NCI-H1105 treated with DMSO at 0.1 percent for 48 hours (cell line): Measurements from ENCODE around the gene NLK.
"Not testable (repeated sequence)": the region's sequence is repeated elsewhere in the genome, so short reads cannot be mapped to it uniquely, and the experiment has no call there.

Experiments used
- DNase-seq: peaks from one replicate; lab custom pipeline; 2025; lab: John Stamatoyannopoulos, UW

Gene NLK

DNA sequence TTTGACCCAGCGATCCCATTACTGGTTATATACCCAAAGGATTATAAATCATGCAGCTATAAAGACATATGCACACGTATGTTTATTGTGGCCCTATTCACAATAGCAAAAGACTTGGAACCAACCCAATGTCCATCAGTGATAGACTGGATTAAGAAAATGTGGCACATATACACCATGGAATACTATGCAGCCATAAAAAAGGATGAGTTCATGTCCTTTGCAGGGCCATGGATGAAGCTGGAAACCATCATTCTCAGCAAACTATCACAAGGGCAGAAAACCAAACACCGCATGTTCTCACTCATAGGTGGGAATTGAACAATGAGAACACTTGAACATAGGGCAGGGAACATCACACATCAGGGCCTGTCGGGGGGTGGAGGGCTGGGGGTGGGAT, 112.9 kb downstream of the NLK start:
- DNase-seq = not testable (repeated sequence)

DNA sequence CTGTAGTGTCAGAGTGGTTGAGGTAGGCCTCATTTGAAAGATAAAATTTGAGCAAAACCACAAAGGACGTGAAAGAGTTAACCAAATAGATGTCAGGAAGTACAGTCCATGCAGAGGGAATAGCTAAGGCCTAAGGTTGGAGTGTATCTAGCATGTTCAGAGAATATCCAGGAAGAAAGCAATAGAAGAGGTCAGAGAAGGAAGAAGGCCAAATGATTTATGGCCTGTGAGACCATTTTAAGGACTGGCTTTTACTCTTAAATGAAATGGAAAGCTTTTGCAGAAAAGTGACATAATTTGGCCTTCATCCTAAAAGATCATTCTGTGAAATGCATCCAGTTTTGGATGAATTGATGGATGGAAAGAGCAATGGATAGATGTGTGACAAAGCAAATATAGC, 116.5 kb downstream of the NLK start:
- no peak for DNase-seq

DNA sequence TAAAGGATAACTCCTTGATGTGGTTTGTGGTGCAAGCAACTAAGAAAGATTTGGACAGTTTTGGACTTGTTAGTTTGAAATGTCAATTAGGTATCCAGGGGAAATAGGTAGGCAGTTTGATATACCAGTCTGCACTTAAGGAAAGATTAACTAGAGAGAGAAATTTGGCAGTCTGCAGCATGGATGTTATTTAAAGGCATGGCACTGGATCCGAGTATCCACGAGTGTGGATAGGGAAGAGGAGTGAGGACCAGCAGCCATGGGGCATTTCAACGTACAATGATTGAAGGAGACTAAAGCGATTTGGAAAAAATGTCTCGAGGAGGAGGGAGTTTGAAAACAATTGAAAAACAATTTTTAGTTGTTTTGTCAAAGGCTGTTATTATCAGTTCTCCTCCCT, 117.4 kb downstream of the NLK start:
- no peak for DNase-seq

DNA sequence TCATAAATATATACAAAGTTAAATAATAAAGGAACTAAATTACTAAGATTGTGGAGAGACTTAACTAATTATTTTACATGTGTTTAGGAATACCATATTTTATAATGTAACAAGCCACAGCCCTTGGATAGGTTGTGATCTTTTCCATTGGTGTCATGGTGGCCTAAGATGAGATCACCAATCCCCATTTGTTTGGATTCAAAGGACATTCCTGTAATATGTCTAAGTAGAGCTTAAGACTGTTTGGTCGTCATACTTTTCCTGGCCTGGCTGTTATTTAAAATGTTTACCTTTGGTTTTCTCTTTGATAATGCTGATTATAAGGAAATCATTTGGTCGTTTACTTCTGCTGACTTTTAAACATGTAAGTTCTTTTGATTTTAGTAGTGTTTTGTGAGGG, 118.1 kb downstream of the NLK start:
- DNase-seq = no peak

DNA sequence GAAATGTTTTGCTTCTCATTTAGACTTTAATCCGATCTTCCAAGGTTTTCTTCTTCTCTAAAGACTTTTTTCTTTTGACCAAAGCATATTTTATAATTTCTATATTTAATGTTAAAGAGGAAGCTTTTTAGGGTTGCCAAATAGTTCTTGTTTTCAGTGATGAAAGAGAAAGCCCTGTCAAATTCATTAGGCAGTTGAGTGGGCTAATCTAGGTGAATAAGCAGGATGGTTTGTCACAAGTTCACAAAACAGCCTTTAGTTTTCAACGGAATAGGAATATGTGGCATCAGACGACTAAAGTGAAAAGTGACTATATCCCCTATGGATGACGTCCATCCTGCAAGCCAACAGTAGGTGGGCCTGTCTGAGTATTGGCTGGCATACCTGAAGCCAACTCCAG, 118.8 kb downstream of the NLK start:
- no peak for DNase-seq

DNA sequence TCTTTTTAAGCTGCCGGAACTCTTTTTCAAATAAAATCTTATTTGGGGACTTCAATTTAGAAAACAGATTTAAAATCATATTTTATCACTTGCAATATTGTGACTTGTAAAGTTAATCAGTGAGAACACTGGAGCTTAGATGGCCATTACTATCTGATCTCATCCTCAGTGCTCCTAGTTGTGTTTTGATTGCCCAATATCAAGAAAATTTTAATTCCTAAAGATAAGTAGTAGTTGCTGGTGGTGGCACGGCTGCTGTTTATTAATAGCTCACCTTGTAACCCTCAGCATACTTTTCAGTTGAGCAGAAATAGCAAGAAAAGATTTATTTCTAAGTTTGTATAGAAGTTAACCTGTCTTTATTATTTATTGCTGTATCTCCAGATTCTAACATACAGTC, 124.0 kb downstream of the NLK start:
- DNase-seq = no peak

DNA sequence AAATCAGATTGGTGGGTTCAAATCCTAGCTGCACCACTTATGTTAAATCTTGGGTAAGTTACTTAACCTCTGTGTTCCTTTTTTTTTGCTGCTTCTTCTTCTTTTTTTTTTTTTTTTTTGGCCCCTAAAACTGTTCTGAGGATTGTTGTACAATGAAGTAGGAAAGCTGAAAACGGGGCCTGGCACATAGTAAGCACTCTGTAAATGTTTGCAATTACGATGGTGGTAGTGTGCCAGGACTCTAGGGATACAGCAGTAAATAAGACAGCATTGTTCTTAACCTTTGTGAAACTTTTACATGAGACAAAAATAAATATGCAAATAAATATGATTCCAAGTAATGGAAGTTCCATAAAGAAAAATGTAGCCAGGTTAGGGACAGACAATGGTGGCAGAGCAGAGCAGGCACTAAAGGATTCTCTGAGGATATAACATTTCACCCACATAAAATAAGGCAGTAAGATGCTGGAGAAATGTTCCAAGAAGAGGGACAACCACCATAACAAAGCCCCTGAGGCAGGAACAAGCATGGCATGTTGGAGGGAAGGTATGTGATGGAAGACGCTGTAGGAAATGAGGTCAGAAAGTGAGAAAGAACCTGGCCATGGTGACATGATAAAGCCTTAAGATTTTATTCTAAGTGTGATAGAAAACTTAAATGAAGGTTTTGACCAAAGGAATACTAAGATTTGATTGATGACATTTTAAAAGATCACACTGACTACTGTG, 127.3 kb downstream of the NLK start:
- DNase-seq = no peak

DNA sequence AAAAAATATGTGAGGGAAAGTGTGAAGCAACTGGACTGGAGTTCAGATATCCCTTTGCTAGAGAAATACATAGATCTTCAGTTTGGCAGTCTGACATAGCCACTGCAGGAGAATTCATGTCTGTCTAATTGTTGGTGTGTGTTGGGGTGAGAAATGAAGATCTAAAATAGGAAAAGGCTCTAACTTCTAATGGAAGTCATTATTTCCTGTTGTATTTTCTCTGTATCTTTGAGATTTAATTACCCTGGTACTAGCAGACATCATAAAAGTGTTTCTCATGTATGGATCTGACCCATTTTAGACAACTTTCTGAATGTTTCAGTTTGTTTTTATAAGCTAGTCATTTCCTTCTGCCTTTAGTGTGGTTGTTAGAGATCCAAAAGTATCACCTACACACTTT, 128.3 kb downstream of the NLK start:
- DNase-seq = no peak

DNA sequence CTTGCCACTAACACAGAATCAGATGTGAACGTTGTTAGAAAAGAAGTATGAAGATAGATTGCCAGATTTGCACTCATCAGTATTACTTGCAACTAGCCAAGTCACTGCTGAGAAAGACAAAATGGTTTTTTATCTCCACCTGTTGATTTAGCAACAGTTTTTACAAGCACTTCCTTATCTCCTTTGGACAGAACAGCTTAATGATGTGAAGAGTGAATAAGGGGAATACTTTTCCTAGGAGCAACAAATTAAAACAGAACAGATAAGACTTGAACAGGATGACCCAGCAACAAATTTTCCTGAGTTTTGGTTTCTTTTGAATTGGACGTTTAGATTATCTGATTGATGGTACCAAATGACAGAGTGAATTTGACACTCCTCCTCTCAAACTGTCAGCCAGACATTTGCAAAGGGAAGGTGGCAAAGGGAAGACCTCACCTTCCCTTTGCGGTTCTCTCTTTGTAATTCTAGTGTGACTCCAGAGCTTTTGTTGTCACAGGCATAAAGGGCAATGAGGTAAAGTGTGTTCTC, 130.6 kb downstream of the NLK start:
- no peak for DNase-seq

DNA sequence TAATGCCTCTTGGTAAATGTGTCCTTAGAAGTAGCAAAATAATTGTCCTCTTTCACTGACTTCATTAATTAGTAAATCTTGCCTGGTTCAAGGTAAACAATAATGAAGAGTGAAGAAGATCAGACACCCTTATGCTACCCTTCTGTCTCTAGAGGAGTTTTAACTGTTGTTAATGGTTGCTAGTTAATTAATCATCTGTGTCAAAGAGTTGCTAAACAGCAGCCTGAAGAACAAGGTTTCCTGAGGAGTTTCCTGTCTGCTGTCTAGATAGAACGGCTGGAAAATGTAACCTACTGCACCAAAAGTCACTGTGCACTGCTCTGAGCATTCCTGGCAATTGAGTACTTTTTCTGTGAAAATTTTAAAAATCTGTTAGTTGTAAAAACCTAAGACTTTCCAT, 131.3 kb downstream of the NLK start:
- no peak for DNase-seq

DNA sequence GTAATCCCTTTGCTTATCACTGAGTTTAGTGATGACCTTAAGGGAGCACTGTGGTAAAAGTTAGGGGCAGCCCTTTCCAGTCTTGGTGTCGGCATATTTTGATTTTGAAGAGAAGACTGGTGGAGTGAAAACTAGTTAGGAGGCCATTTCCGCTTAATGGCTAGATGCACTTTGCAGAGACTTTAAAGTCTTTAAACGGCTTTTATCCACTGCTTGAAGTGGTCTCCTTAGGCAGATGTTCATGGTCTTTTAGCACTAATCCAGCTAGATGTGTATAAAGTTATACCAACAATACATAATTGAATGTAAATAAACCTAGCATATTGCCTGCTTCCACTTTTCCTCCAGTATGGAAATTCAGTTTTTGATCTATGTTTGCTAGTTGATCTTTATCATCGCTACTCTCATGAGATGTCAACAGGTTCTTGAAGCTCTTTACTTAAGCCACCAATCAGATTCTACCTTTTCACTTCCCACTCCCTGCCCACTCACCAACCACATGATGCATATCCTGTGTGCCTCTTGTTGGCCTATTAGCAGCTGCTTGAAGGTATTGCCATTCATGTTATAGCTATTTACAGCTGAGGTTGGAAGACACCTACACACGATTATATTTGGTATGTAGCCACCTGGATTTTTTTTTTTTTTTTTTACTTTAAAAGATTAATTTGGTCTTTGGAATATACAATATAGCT, 132.0 kb downstream of the NLK start:
- no peak for DNase-seq

DNA sequence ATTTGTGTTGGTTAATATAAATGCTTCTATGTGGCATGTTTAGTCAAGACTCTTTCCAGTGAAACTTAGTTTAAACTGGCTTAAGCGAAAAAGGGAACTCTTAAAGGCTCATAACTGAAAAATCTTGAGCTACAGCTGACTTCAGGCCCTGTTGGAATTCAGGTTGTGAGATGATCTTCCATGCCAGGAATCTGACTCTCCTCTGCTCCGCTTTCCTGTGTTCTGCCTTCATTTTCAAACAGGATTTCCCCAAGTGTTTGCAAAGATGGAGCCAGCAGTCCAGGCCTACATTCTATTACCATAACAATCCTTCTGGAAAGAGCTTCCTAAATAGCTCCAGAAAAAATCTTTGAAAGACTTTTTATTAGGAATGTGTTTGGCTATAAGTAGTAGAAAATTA, 134.9 kb downstream of the NLK start:
- no peak for DNase-seq

DNA sequence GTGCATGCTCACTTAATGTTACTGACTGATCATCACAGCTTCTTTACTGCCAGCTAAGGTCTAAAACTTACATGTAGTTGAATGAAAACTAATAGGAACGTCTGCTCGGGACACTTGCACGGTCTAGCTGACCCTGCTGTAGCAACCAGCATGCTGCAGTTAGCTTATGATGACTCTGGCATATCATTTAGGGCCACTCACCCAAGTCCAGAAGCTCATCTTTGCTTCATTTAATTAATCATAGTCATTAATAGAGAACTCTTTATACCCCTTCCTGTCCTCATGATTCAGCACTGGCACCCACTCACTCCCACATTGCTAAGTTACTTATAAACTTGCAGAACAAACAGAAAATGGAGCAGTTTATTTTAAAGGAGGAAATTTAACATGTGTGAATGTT, 136.3 kb downstream of the NLK start:
- no peak for DNase-seq

DNA sequence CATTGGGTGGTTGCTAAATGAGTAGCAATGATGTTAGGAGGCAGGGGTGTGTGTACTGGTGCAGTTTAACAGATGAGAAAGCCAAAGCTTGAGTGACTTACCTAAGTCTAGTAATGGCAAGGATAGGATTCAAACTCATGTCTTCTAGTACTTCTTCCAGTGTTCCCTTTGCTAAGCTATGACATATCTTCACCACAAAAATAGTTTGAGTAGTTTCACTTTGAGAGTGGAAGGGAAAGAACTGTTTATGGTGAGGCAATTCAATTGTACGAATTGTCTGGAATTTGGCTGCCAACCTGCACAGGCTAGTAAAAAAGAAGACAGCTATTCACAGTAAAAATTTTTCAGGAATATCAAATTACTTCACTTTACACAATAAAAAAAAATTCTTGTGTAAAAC, 138.0 kb downstream of the NLK start:
- no peak for DNase-seq

DNA sequence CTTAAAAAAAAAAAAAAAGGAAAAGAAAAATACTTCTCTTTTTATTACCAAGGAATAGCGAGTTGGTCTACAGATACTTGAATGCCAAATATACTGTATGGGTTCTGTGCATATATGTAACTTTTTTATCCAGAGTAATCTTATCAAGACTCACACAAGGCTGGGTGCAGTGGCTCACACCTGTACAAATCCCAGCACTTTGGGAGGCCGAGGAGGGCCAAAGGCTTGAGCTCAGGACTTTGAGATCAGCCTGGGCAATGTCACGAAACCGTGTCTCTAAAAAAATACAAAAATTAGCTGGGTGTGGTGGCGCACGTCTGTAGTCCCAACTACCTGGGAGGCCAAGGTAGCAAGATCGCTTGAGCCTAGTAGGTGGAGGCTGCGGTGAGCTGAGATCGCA, 139.1 kb downstream of the NLK start:
- no peak for DNase-seq

DNA sequence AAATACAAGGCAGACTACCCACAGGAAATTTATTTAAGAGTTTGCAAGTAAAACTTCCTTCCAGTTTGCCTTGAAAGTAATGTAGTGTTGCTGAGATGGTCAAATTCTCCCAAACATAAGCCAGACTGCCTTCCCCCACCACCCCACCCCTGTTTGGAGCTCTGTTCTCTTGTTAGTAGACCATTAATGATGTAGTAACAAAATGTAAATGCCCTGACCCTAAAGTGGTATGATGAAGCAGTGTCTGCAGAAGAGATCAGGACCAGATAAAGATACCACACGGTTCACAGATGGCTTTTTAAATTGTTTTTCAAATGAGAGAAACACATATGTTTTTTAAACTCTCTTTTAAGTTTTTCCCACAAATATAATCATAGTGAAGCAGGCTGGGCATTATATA, 140.1 kb downstream of the NLK start:
- DNase-seq = no peak

DNA sequence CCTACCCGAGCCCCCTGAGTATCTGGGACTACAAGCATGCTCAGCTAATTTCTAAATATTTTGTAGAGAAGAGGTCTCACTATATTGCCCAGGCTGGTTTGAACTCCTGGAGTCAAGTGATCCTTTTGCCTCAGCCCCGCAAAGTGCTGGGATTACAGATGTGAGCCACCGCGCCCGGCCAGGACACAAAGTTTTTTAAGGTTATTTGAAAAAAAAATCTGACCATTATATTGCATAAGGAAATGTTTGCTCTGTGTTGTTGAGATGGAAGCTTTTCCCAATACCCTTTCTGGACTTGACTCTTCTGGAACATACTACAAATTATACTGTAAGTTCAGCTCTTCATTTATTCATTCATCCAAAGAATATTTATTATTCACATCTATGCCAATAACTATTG, 143.2 kb downstream of the NLK start:
- no peak for DNase-seq

DNA sequence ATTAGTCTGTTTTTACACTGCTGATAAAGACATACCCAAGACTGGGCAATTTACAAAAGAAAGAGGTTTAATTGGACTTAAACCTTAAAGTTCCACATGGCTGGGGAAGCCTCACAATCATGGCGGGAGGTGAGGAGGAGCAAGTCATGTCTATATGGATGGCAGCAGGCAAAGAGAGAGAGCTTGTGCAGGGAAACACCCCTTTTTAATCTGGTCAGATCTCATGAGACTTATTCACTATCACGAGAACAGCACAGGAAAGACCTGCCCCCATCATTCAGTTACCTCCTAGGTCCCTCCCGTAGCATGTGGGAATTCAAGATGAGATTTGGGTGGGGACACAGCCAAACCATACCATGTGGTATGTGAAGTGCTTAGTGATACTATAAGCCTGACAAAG, 144.0 kb downstream of the NLK start:
- DNase-seq = not testable (repeated sequence)

DNA sequence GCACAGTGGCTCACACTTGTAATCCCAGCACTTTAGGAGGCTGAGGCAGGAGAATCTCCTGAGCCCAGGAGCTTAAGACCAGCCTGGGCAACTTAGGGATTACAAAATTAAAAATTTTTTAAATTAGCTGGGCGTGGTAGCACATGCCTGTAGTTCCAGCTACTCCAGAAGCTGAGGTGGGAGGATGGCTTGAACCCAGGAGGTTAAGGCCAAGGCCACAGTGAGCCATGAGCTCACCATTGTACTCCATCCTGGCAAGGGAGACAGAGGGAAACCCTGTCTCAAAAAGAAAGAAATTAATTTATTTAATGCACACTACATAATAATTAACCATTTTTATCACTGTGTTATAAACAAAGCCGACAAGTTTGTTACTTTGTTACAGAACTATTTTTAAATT, 145.5 kb downstream of the NLK start:
- no peak for DNase-seq

DNA sequence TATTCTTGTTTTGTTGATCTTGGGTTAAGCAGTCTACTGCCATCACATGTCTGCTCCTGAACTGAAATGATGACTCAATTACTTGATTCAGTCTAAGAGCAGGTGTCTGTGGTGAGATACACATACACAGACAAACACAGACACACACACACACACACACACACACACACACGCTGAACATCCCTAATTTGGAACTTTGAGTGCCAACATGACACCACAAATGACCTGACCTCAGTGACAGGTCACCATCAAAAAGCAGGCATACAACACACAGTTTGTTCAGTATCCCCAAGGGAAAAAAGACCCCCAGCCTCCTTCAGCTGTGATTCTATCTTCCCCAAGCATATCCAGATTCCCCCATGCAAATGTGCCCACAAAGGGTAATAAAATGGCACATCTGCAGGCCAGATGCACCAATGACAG, 146.4 kb downstream of the NLK start:
- DNase-seq = no peak

DNA sequence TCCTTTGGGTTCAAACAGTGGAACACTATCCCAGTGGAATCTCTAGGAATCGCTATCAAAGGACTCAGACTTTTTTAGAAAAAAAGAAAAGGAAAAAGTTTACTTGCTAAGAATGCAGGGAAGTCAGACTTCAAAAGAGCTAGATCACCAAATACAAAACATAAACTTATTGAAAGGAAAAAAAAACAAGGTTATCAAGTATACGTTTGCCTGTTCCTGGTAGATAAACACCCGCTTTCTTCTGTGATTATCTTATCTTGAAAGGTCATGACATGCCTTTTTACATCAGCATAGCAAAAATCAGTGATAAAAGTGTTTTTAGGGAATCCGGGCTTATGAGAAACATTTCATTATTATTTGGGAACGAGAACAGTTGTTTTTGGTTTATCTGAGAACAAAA, 147.2 kb downstream of the NLK start:
- no peak for DNase-seq

DNA sequence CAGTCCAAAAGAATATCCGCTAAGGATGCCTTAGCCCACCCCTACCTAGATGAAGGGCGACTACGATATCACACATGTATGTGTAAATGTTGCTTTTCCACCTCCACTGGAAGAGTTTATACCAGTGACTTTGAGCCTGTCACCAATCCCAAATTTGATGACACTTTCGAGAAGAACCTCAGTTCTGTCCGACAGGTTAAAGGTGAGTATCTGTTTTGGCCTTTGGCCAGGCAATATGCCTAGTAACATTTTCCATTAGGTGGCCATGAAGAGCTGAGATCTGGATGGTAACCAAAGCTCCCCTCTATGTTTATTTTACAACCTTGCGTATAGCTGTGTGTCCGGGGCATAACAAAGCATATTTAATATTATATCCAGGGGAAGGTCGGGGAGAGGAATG, 148.5 kb downstream of the NLK start:
- no peak for DNase-seq

DNA sequence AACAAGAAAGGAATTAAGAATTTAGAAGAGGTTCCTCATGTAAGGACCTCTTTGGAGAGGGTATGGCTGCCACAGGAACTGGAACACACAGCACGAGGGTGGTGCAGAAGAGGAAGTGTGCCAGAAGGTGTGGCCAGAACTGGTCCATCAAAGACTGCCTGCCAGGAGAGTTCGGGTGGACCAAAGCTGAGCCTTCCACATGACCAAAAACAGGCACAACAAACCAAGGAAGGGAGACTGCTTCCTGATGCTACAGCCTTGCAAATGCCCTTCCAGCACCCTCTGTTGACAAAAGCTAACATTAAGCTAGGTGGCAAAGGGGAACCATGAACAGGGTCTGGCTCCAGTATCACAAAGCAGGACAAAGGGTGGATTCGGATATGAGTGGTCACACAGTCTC, 150.8 kb downstream of the NLK start:
- no peak for DNase-seq

DNA sequence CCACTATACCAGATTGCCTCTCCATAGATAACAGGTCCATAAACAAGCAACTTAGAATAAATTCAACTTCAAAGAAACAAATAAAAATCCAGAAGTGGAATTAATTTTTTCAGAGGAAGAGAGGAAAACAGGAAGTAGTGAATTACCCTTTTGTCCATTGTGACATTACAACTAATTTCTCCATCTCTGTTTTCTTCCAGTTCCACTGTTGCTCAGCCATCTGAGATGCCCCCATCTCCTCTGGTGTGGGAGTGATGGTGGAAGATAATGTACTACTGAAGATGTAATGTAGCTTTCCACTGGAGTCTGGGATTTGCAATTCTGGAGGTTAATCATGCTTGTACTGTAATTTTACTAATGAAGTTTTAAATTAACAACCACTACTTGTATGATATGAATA, 151.9 kb downstream of the NLK start:
- no peak for DNase-seq
